ENCODE results near the gene C3orf52.
"Not testable (repeated sequence)": the region's sequence is repeated elsewhere in the genome, so short reads cannot be mapped to it uniquely, and the experiment has no call there.

The C3orf52 gene

GRCh38 chr3:112086076-112086854, at the start of gene C3orf52:
TSS of gene C3orf52 (plus strand) at chr3:112086389. CDS start at chr3:112086408, 19 bp downstream.
- no peak for DNase-seq

- not testable (repeated sequence) for DNase-seq
Observed at GRCh38 chr3:112037194-112037593, 49.0 kb upstream of the C3orf52 start.

GRCh38 chr3:112038863-112039262, 47.3 kb upstream of the C3orf52 start:
- DNase-seq, result no peak

GRCh38 chr3:112041321-112041720, 44.9 kb upstream of the C3orf52 start:
- no peak for DNase-seq

GRCh38 chr3:112042842-112043280, 43.3 kb upstream of the C3orf52 start:
- no peak for DNase-seq

- DNase-seq, result peak; percentile 25
Observed at GRCh38 chr3:112043621-112044201, 42.5 kb upstream of the C3orf52 start.

- DNase-seq, result no peak
Observed at GRCh38 chr3:112046599-112046998, 39.6 kb upstream of the C3orf52 start.

- DNase-seq, result no peak
Observed at GRCh38 chr3:112047264-112047663, 38.9 kb upstream of the C3orf52 start.

- DNase-seq, result no peak
Observed at GRCh38 chr3:112048911-112049310, 37.3 kb upstream of the C3orf52 start.

- no peak for DNase-seq
Observed at GRCh38 chr3:112053229-112053628, 33.0 kb upstream of the C3orf52 start.

GRCh38 chr3:112056451-112056929, 29.7 kb upstream of the C3orf52 start:
- DNase-seq, result no peak

- DNase-seq, result no peak
Observed at GRCh38 chr3:112059497-112059896, 26.7 kb upstream of the C3orf52 start.

GRCh38 chr3:112061152-112061551, 25.0 kb upstream of the C3orf52 start:
- no peak for DNase-seq

GRCh38 chr3:112072387-112073060, 13.7 kb upstream of the C3orf52 start:
- not testable (repeated sequence) for DNase-seq

GRCh38 chr3:112074006-112074405, 12.2 kb upstream of the C3orf52 start:
- DNase-seq, result no peak

- no peak for DNase-seq
Observed at GRCh38 chr3:112074616-112075497, 11.3 kb upstream of the C3orf52 start.

- DNase-seq, result no peak
Observed at GRCh38 chr3:112078125-112079083, 7.8 kb upstream of the C3orf52 start.

GRCh38 chr3:112083239-112083638, 3.0 kb upstream of the C3orf52 start:
- no peak for DNase-seq

GRCh38 chr3:112084980-112085705, 1.0 kb upstream of the C3orf52 start:
- DNase-seq, result no peak

GRCh38 chr3:112085735-112086075, 484 bp upstream of the C3orf52 start:
- DNase-seq, result no peak

Measured in GDM1 (cell line).